ENCODE data around the gene NFIB. TPM values are rescaled to one million over a fixed set of nuclear protein-coding genes. Genes with fewer than 3 reads are reported as not detected.

NFIB gene
- total and polyA plus RNA-seq, 2 donors (not counting 3 experiments of a cell fraction or from before 2014, with no cell fraction given) = 26.4 to 174 TPM

DNA sequence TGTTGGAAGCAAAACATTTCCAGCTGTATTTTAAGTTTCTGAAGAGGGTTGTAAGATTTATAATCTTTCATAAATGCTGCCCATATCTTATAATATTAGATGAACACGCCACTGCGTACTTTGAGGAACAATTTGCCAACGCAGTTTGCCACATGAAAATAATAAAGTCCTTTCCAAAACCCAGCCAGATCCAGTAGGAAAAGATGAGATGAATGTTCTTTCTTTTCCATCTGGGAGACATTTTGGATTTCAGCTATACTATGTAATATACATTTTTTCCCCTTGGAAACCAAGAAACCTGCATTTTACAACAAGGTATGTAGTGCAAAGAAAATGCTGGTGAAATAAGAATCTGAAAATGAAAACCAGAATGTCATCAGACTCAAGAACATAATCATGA lies 125.4 kb downstream of the NFIB start:
- DNase-seq (ENCODE audit: low read depth, low spot score) = no peak
- H3K4me1 ChIP-seq (ENCODE audit: control insufficient read depth, extremely low read depth, insufficient read depth, low read length) = peaks cover 36% of the 10 kb centered on the region

More for the DNA sequence above, 125.4 kb downstream of the NFIB start:
- H3K79me2 ChIP-seq (ENCODE audit: control insufficient read depth, insufficient read depth, low read length) = peaks cover 83% of the 10 kb centered on the region
- H3K9me3 ChIP-seq (replicated peaks; ENCODE audit: control insufficient read depth, insufficient read depth, low read length) = no peaks in the 10 kb centered on the region
- intact Hi-C loops (cut with micrococcal nuclease) (no loop called here), dilution Hi-C loops (cut with MboI; ENCODE audit: extremely low pct_ligation_motif_present, low sequenced_read_pairs) (no loop called here)
- CTCF ChIA-PET = interaction anchor here (2.8 kb wide), 1 partner anchor 12 kb away, joined by 11 read pairs; no protein-coding TSS in a partner anchor
- no peaks in the 10 kb centered on the region for H3K27me3 ChIP-seq (ENCODE audit: control insufficient read depth in 2 of 2, insufficient read depth in 2 of 2, low read length in 2 of 2)
- FAIRE-seq = no peak
- H3K9ac ChIP-seq (replicated peaks; ENCODE audit: extremely low read depth, insufficient read depth, low read length) = no peak overlapping the region
- BruUV-seq (replicated peaks) = no TSS peak
- H2AFZ ChIP-seq (ENCODE audit: low read depth, low read length) = no peak overlapping the region
- TF ChIP-seq GATA2 (IDR thresholded peaks at IDR 0.05; ENCODE audit: insufficient read depth, insufficient read length, low read depth, low read length) (no peak), MYC (IDR thresholded peaks at IDR 0.05; ENCODE audit: low read depth, low read length) (no peak), POLR2A (IDR thresholded peaks at IDR 0.05; ENCODE audit: low read depth, low read length) (no peak), EZH2 (IDR thresholded peaks at IDR 0.05; ENCODE audit: borderline replicate concordance, low read depth, low read length, severe bottlenecking) (no peak), FOS (IDR thresholded peaks at IDR 0.05; ENCODE audit: borderline replicate concordance, insufficient read depth, low read length) (no peak), POLR2AphosphoS5 (IDR thresholded peaks at IDR 0.05; ENCODE audit: insufficient read depth, low read depth, low read length) (no peak), JUN (IDR thresholded peaks at IDR 0.05; ENCODE audit: borderline replicate concordance, insufficient read depth, insufficient read length, low read depth) (no peak)
- TF ChIP-seq, protein P1, sequence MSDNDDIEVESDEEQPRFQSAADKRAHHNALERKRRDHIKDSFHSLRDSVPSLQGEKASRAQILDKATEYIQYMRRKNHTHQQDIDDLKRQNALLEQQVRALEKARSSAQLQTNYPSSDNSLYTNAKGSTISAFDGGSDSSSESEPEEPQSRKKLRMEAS (IDR thresholded peaks at IDR 0.05; ENCODE audit: insufficient read depth, insufficient read length) = no peak
- TF ChIP-seq, protein P2, sequence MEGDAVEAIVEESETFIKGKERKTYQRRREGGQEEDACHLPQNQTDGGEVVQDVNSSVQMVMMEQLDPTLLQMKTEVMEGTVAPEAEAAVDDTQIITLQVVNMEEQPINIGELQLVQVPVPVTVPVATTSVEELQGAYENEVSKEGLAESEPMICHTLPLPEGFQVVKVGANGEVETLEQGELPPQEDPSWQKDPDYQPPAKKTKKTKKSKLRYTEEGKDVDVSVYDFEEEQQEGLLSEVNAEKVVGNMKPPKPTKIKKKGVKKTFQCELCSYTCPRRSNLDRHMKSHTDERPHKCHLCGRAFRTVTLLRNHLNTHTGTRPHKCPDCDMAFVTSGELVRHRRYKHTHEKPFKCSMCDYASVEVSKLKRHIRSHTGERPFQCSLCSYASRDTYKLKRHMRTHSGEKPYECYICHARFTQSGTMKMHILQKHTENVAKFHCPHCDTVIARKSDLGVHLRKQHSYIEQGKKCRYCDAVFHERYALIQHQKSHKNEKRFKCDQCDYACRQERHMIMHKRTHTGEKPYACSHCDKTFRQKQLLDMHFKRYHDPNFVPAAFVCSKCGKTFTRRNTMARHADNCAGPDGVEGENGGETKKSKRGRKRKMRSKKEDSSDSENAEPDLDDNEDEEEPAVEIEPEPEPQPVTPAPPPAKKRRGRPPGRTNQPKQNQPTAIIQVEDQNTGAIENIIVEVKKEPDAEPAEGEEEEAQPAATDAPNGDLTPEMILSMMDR (IDR thresholded peaks at IDR 0.05; ENCODE audit: extremely low read depth in 1 of 2, insufficient read depth in 1 of 2, low read depth in 1 of 2, low read length in 2 of 2) = no peak
- H3K4me2 ChIP-seq (ENCODE audit: insufficient read depth, low read length) = no peak overlapping the region
- no peaks in the 10 kb centered on the region for H3K36me3 ChIP-seq (ENCODE audit: control insufficient read depth in 2 of 2, extremely low read depth in 1 of 2, insufficient read depth in 2 of 2, low read length in 2 of 2)
- POLR2A ChIA-PET = no interaction called here
- H4K20me1 ChIP-seq (replicated peaks; ENCODE audit: control insufficient read depth, extremely low read depth, insufficient read depth, low read length) = no peaks in the 10 kb centered on the region
- no peak overlapping the region for H3K27ac ChIP-seq (ENCODE audit: insufficient read depth, low read depth, low read length)
- H3K9me1 ChIP-seq (replicated peaks; ENCODE audit: control insufficient read depth, extremely low read depth, insufficient read depth, low read length) = no peaks in the 10 kb centered on the region
- no peak overlapping the region for H3K4me3 ChIP-seq (replicated peaks in 1 of 3; ENCODE audit: insufficient read depth in 1 of 3, low read depth in 1 of 3, low read length in 3 of 3)

Data from endothelial cell of umbilical vein (primary cell).